Fibroblast of lung (primary cell): ENCODE data around the gene TAOK3. TPM values are rescaled to one million over a fixed set of nuclear protein-coding genes. Genes with fewer than 3 reads are reported as not detected.

Experiments used
- DNase-seq, 2 donors: peaks; one replicate each; pipeline versions ENCODE4 v3.0.0 to v3.0.0-alpha.2; 2010; ENCODE audit warnings: low read depth in 2 of 2
- H2AFZ ChIP-seq: 2 replicates; pipeline ENCODE4 v1.5.1; 2012; ENCODE audit warnings: low read length, control low read depth, inconsistent platforms
- H3K27ac ChIP-seq: 2 replicates; pipeline ENCODE4 v1.5.1; 2011; ENCODE audit warnings: low read length, control low read depth; ENCODE audit not compliant: insufficient read depth
- H3K27me3 ChIP-seq: 2 replicates; pipeline ENCODE4 v1.5.1; 2011; ENCODE audit warnings: mild to moderate bottlenecking, low read length; ENCODE audit not compliant: control insufficient read depth, insufficient read depth
- H3K36me3 ChIP-seq: 2 replicates; pipeline ENCODE4 v1.5.1; 2011; ENCODE audit warnings: low read length; ENCODE audit not compliant: control insufficient read depth, insufficient read depth
- H3K4me1 ChIP-seq: 2 replicates; pipeline ENCODE4 v1.5.1; 2011; ENCODE audit warnings: low read length; ENCODE audit not compliant: control insufficient read depth, insufficient read depth; ENCODE audit errors: extremely low read depth
- H3K4me2 ChIP-seq: 2 replicates; pipeline ENCODE4 v1.5.1; 2011; ENCODE audit warnings: low read length, control low read depth; ENCODE audit not compliant: insufficient read depth; ENCODE audit errors: extremely low read depth
- H3K4me3 ChIP-seq, 4 experiments: fragments of 200-600 bp in 1 of 4; sonication (generic) in 1 of 4; replicated peaks in 1 of 4; 2 replicates each; pipeline ENCODE4 v1.5.1; 2011 to 2016; ENCODE audit warnings: low read length in 4 of 4, low read depth in 3 of 4, mild to moderate bottlenecking in 3 of 4, control low read depth in 2 of 4, inconsistent platforms in 1 of 4, mixed read lengths in 1 of 4; ENCODE audit not compliant: insufficient read depth in 1 of 4; ENCODE audit errors: control extremely low read depth in 1 of 4
- H3K79me2 ChIP-seq: 2 replicates; pipeline ENCODE4 v1.5.1; 2012; ENCODE audit warnings: mild to moderate bottlenecking, low read length, inconsistent platforms; ENCODE audit not compliant: control insufficient read depth, insufficient read depth
- H3K9ac ChIP-seq: 2 replicates; pipeline ENCODE4 v1.5.1; 2011; ENCODE audit warnings: mild to moderate bottlenecking, low read length, control low read depth; ENCODE audit not compliant: insufficient read depth
- H3K9me3 ChIP-seq: 2 replicates; pipeline ENCODE4 v1.5.1; 2012; ENCODE audit warnings: low read depth, low read length; ENCODE audit not compliant: control insufficient read depth, insufficient read depth
- H4K20me1 ChIP-seq: 2 replicates; pipeline ENCODE4 v1.5.1; 2011; ENCODE audit warnings: low read length; ENCODE audit not compliant: control insufficient read depth, insufficient read depth; ENCODE audit errors: extremely low read depth
- CTCF ChIP-seq, 2 donors: IDR thresholded peaks in 1 of 2; conservative IDR thresholded peaks in 1 of 2; 1 replicate in 1 of 2; 2 replicates in 1 of 2; pipeline ENCODE4 v1.5.1; 2011 to 2012; ENCODE audit warnings: low read length in 2 of 2, control low read depth in 1 of 2, inconsistent platforms in 1 of 2, low read depth in 1 of 2, mild to moderate bottlenecking in 1 of 2
- EZH2 ChIP-seq: IDR thresholded peaks from 2 replicates; pipeline ENCODE4 v1.5.1; 2012; ENCODE audit warnings: low read length, control low read depth, mild to moderate bottlenecking; ENCODE audit errors: missing control alignments
- polyA plus RNA-seq, 2 donors: library from polyadenylated mRNA; depleted of rRNA in 1 of 2; stranded (reverse) in 1 of 2; unstranded in 1 of 2; fragments of >200 nt; gene quantifications; 2 replicates each; pipeline ENCODE4 v1.2.1, GENCODE V29; 2011 to 2012; ENCODE audit warnings: missing spikeins in 1 of 2
- total RNA-seq: library from RNA; depleted of rRNA; stranded (reverse); fragments of >200 nt; gene quantifications from 2 replicates; pipeline ENCODE4 v1.2.1, GENCODE V29; 2014

TAOK3 gene
- total and polyA plus RNA-seq, 2 donors (not counting 1 experiment from before 2014, with no cell fraction given) = 64.7 to 97.4 TPM

- TF ChIP-seq CTCF (conservative IDR thresholded peaks at IDR 0.05 in 1 of 2, IDR thresholded peaks at IDR 0.05 in 1 of 2; ENCODE audit: low read depth in 1 of 2, low read length in 2 of 2) (no peak), EZH2 (no peak)
- Histone ChIP-seq H3K4me1 (peaks cover 4% of the 10 kb centered on the region), H3K79me2 (peaks cover 47% of the 10 kb centered on the region)
Observed at GRCh38 chr12:118342090-118342489, 30.6 kb downstream of the TAOK3 start.

GRCh38 chr12:118337194-118337838, 35.4 kb downstream of the TAOK3 start:
- peak; percentile 62 to 87 for DNase-seq
- Histone ChIP-seq H3K4me1 (peaks cover 11% of the 10 kb centered on the region), H3K27ac (peak overlapping the region; percentile 72), H3K4me3 (no peak overlapping the region), H3K9me3 (no peaks in the 10 kb centered on the region), H3K36me3 (no peaks in the 10 kb centered on the region), H2AFZ (no peak overlapping the region), H3K4me2 (peak overlapping the region; percentile 11), H3K9ac (no peak overlapping the region), H4K20me1 (no peaks in the 10 kb centered on the region), H3K27me3 (no peaks in the 10 kb centered on the region), H3K79me2 (peaks cover 49% of the 10 kb centered on the region)
- TF ChIP-seq EZH2 (no peak), CTCF (conservative IDR thresholded peaks at IDR 0.05 in 1 of 2, IDR thresholded peaks at IDR 0.05 in 1 of 2; ENCODE audit: low read depth in 1 of 2, low read length in 2 of 2) (no peak)

More at GRCh38 chr12:118342090-118342489, 30.6 kb downstream of the TAOK3 start:
- no peak overlapping the region for H3K9ac ChIP-seq
- H4K20me1 ChIP-seq = no peaks in the 10 kb centered on the region
- no peaks in the 10 kb centered on the region for H3K36me3 ChIP-seq
- no peak overlapping the region for H3K4me3 ChIP-seq
- H3K27ac ChIP-seq = no peak overlapping the region
- H3K4me2 ChIP-seq = no peak overlapping the region
- no peaks in the 10 kb centered on the region for H3K9me3 ChIP-seq
- no peak for DNase-seq
- no peak overlapping the region for H2AFZ ChIP-seq
- no peaks in the 10 kb centered on the region for H3K27me3 ChIP-seq

GRCh38 chr12:118336123-118336522, 36.6 kb downstream of the TAOK3 start:
- H3K27ac ChIP-seq = no peak overlapping the region
- no peak overlapping the region for H3K4me2 ChIP-seq

More at GRCh38 chr12:118336123-118336522, 36.6 kb downstream of the TAOK3 start:
- H3K9ac ChIP-seq = no peak overlapping the region
- no peak overlapping the region for H2AFZ ChIP-seq
- peaks cover 12% of the 10 kb centered on the region for H3K4me1 ChIP-seq
- DNase-seq = no peak
- TF ChIP-seq CTCF (conservative IDR thresholded peaks at IDR 0.05 in 1 of 2, IDR thresholded peaks at IDR 0.05 in 1 of 2; ENCODE audit: low read depth in 1 of 2, low read length in 2 of 2) = no peak
- no peak overlapping the region for H3K4me3 ChIP-seq
- H3K79me2 ChIP-seq = peaks cover 45% of the 10 kb centered on the region
- no peaks in the 10 kb centered on the region for H3K36me3 ChIP-seq
- no peaks in the 10 kb centered on the region for H3K9me3 ChIP-seq
- no peaks in the 10 kb centered on the region for H4K20me1 ChIP-seq
- no peaks in the 10 kb centered on the region for H3K27me3 ChIP-seq
